KMS-11 (cell line): ENCODE measurements around the gene UNC119B.

Experiments used
- H2AFZ ChIP-seq: fragments of 200-600 bp; sonication (generic); 2 replicates; pipeline ENCODE4 v1.6.1; 2016; ENCODE audit warnings: antibody characterized with exemption, mixed run types, low read depth
- H3K27ac ChIP-seq: fragments of 200-600 bp; sonication (generic); 2 replicates; pipeline ENCODE4 v1.6.1; 2016; ENCODE audit warnings: mild to moderate bottlenecking, mixed run types
- H3K27me3 ChIP-seq: fragments of 200-600 bp; sonication (generic); 2 replicates; pipeline ENCODE4 v1.6.1; 2017; ENCODE audit warnings: mild to moderate bottlenecking, low read depth, mixed run types, moderate library complexity; ENCODE audit not compliant: insufficient read depth
- H3K36me3 ChIP-seq: fragments of 200-600 bp; sonication (generic); 2 replicates; pipeline ENCODE4 v1.6.1; 2017; ENCODE audit warnings: mild to moderate bottlenecking, mixed run types; ENCODE audit not compliant: insufficient read depth
- H3K4me1 ChIP-seq: fragments of 200-600 bp; sonication (generic); 2 replicates; pipeline ENCODE4 v1.6.1; 2016; ENCODE audit warnings: mild to moderate bottlenecking, low read depth, mixed run types; ENCODE audit not compliant: poor library complexity, severe bottlenecking
- H3K4me2 ChIP-seq: fragments of 200-600 bp; sonication (generic); 2 replicates; pipeline ENCODE4 v1.7.0; 2016; ENCODE audit warnings: mild to moderate bottlenecking, mixed run types
- H3K4me3 ChIP-seq: fragments of 200-600 bp; sonication (generic); IDR thresholded peaks from 2 replicates; pipeline ENCODE4 v1.6.1; 2017; ENCODE audit warnings: low read depth, low read length, mixed read lengths; ENCODE audit not compliant: insufficient read depth
- H3K79me2 ChIP-seq: fragments of 200-600 bp; sonication (generic); 2 replicates; pipeline ENCODE4 v1.6.1; 2016; ENCODE audit warnings: low read depth, mixed run types; ENCODE audit not compliant: insufficient read depth
- H3K9ac ChIP-seq: fragments of 200-600 bp; sonication (generic); 2 replicates; pipeline ENCODE4 v1.6.1; 2016; ENCODE audit warnings: mild to moderate bottlenecking, mixed run types
- H4K20me1 ChIP-seq: fragments of 200-600 bp; sonication (generic); 2 replicates; pipeline ENCODE4 v1.6.1; 2016; ENCODE audit warnings: mild to moderate bottlenecking, mixed run types; ENCODE audit not compliant: insufficient read depth
- CTCF ChIP-seq: fragments of 200-600 bp; sonication (generic); conservative IDR thresholded peaks from 2 replicates; pipeline ENCODE4 v1.6.1; 2017; ENCODE audit warnings: low read depth, mild to moderate bottlenecking, antibody characterized with exemption, low read length, moderate library complexity, mixed read lengths

Gene UNC119B

GRCh38 chr12:120762086-120762485, 51.8 kb downstream of the UNC119B start:
- H3K27me3 ChIP-seq, result no peaks in the 10 kb centered on the region
- no peaks in the 10 kb centered on the region for H3K36me3 ChIP-seq
- H3K4me2 ChIP-seq, result no peak overlapping the region
- H3K4me1 ChIP-seq, result no peaks in the 10 kb centered on the region
- no peak overlapping the region for H3K27ac ChIP-seq
- no peak overlapping the region for H3K9ac ChIP-seq
- no peak overlapping the region for H2AFZ ChIP-seq
- no peak for TF ChIP-seq CTCF
- no peaks in the 10 kb centered on the region for H4K20me1 ChIP-seq
- H3K79me2 ChIP-seq, result no peaks in the 10 kb centered on the region
- no peak overlapping the region for H3K4me3 ChIP-seq

- Histone ChIP-seq H3K36me3 (no peaks in the 10 kb centered on the region), H3K27ac (no peak overlapping the region), H3K79me2 (no peaks in the 10 kb centered on the region), H4K20me1 (no peaks in the 10 kb centered on the region), H3K4me1 (no peaks in the 10 kb centered on the region), H3K4me3 (no peak overlapping the region), H3K4me2 (no peak overlapping the region), H3K27me3 (no peaks in the 10 kb centered on the region), H3K9ac (no peak overlapping the region), H2AFZ (no peak overlapping the region)
- TF ChIP-seq CTCF, result no peak
These were observed 53.0 kb downstream of the UNC119B start for GRCh38 chr12:120763250-120763649.

DNA sequence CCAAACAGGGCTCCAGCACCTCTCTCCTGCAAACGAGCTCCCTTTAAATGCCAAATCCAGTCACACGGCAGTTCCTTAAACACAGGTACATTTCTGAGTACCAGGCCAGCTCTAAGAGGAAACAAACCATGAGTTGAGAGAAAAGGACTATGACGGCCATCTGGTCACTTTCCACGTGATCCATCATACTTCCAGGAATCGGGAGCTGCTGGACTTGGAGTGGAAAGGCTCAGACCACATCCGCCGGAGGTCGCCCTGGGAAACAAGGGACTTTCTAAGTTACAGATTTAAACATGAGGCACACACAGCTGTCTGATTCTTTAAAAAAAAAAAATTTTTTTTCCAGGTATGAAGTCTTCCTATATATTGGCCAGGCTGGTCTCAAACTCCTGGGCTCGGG, 54.6 kb downstream of the UNC119B start:
- Histone ChIP-seq H3K27ac (no peak overlapping the region), H4K20me1 (no peaks in the 10 kb centered on the region), H3K9ac (no peak overlapping the region), H3K4me1 (no peaks in the 10 kb centered on the region), H2AFZ (no peak overlapping the region), H3K79me2 (no peaks in the 10 kb centered on the region), H3K4me2 (no peak overlapping the region), H3K4me3 (no peak overlapping the region), H3K27me3 (no peaks in the 10 kb centered on the region), H3K36me3 (no peaks in the 10 kb centered on the region)
- no peak for TF ChIP-seq CTCF

- no peak overlapping the region for H2AFZ ChIP-seq
- H3K4me1 ChIP-seq, result no peaks in the 10 kb centered on the region
- H4K20me1 ChIP-seq, result no peaks in the 10 kb centered on the region
- no peaks in the 10 kb centered on the region for H3K27me3 ChIP-seq
- H3K27ac ChIP-seq, result no peak overlapping the region
- H3K4me3 ChIP-seq, result no peak overlapping the region
- no peaks in the 10 kb centered on the region for H3K79me2 ChIP-seq
- TF ChIP-seq CTCF, result no peak
- H3K9ac ChIP-seq, result no peak overlapping the region
- no peak overlapping the region for H3K4me2 ChIP-seq
- no peaks in the 10 kb centered on the region for H3K36me3 ChIP-seq
These were observed 56.3 kb downstream of the UNC119B start for GRCh38 chr12:120766566-120766965.
